ENCODE data around the gene ZNF385B.

GRCh38 chr2:179612108-179612507 is 249.3 kb downstream of the ZNF385B start:
- no peak for TF ChIP-seq POLR2A (IDR thresholded peaks at IDR 0.05)
- TF ChIP-seq, protein P1, sequence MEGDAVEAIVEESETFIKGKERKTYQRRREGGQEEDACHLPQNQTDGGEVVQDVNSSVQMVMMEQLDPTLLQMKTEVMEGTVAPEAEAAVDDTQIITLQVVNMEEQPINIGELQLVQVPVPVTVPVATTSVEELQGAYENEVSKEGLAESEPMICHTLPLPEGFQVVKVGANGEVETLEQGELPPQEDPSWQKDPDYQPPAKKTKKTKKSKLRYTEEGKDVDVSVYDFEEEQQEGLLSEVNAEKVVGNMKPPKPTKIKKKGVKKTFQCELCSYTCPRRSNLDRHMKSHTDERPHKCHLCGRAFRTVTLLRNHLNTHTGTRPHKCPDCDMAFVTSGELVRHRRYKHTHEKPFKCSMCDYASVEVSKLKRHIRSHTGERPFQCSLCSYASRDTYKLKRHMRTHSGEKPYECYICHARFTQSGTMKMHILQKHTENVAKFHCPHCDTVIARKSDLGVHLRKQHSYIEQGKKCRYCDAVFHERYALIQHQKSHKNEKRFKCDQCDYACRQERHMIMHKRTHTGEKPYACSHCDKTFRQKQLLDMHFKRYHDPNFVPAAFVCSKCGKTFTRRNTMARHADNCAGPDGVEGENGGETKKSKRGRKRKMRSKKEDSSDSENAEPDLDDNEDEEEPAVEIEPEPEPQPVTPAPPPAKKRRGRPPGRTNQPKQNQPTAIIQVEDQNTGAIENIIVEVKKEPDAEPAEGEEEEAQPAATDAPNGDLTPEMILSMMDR (IDR thresholded peaks at IDR 0.05), result no peak

Data from Peyer's patch (tissue), 4 donors.